GM12878 (cell line): Measurements from ENCODE around the gene SQSTM1. TPM values are rescaled to one million over a fixed set of nuclear protein-coding genes. Genes with fewer than 3 reads are reported as not detected.

ENCODE experiments used
- ATAC-seq: fragments of 200-7000 bp; cut with Tn5 transposase; 3 replicates; pipeline ENCODE4 v1.9.1; 2020; ENCODE audit warnings: mild to moderate bottlenecking, moderate library complexity
- BruUV-seq: library from RNA; stranded (reverse); fragments of 400-500 nt; replicated peaks from 2 replicates; lab custom pipeline; 2021; lab: Mats Ljungman, UMichigan
- CTCF ChIA-PET: fragments of 300-600 bp; sonication (Branson Sonifier 250); formaldehyde crosslinking; extraction: SDS; loops from one replicate; lab custom pipeline; 2021; ENCODE audit warnings: inconsistent platforms; lab: Yijun Ruan, JAX
- POLR2A ChIA-PET: fragments of 350-600 bp; formaldehyde crosslinking; extraction: SDS; loops from one replicate; lab custom pipeline; 2021; ENCODE audit warnings: inconsistent platforms; lab: Charles Lee
- RAD21 ChIA-PET: fragments of 300-600 bp; sonication (Branson Sonifier 250); formaldehyde crosslinking; loops from one replicate; lab custom pipeline; 2023; ENCODE audit warnings: antibody characterized with exemption; ENCODE audit not compliant: unreplicated experiment; lab: Charles Lee
- SMC1A ChIA-PET: fragments of 300-600 bp; sonication (Branson Sonifier 250); formaldehyde crosslinking; loops from one replicate; lab custom pipeline; 2023; ENCODE audit not compliant: unreplicated experiment, uncharacterized antibody; lab: Charles Lee
- DNase-seq: peaks from one replicate; pipeline ENCODE4 v3.0.0-alpha.2; 2011; ENCODE audit warnings: low read depth, low spot score
- FAIRE-seq: peaks from 3 replicates; lab custom pipeline; 2011; peaks lifted over from hg19 to GRCh38; lab: Jason Lieb, UNC
- H2AFZ ChIP-seq: 2 replicates; pipeline ENCODE4 v1.6.0; 2011; ENCODE audit warnings: low read depth, low read length, control low read depth; ENCODE audit not compliant: control insufficient read depth
- H3K27ac ChIP-seq: 2 replicates; pipeline ENCODE4 v1.5.1; 2011; ENCODE audit warnings: control low read depth; ENCODE audit not compliant: control insufficient read depth, insufficient read depth
- H3K27me3 ChIP-seq, 2 experiments: replicated peaks in 1 of 2; 2 replicates each; pipeline versions ENCODE4 v1.6.0 to v1.6.1; 2011; ENCODE audit warnings: low read length in 1 of 2; ENCODE audit not compliant: control insufficient read depth in 2 of 2, insufficient read depth in 2 of 2
- H3K36me3 ChIP-seq, 2 experiments: 2 replicates each; pipeline ENCODE4 v1.5.1; 2011; ENCODE audit warnings: low read length in 1 of 2; ENCODE audit not compliant: control insufficient read depth in 2 of 2, insufficient read depth in 2 of 2
- H3K4me1 ChIP-seq: 2 replicates; pipeline ENCODE4 v1.6.1; 2011; ENCODE audit warnings: mild to moderate bottlenecking, low read length, moderate library complexity, mixed read lengths; ENCODE audit not compliant: control insufficient read depth, insufficient read depth
- H3K4me2 ChIP-seq: 2 replicates; pipeline ENCODE4 v1.6.0; 2011; ENCODE audit warnings: control low read depth; ENCODE audit not compliant: control insufficient read depth, insufficient read depth
- H3K4me3 ChIP-seq: fragments of 200-600 bp; sonication (generic); 2 replicates; pipeline ENCODE4 v1.5.1; 2016
- H3K79me2 ChIP-seq: 2 replicates; pipeline ENCODE4 v1.6.0; 2011; ENCODE audit warnings: low read length; ENCODE audit not compliant: control insufficient read depth, insufficient read depth
- H3K9ac ChIP-seq: 2 replicates; pipeline ENCODE4 v1.8.0; 2011; ENCODE audit warnings: low read length, control low read depth, mixed read lengths; ENCODE audit not compliant: control insufficient read depth, insufficient read depth
- H3K9me3 ChIP-seq: replicated peaks from 3 replicates; pipeline ENCODE4 v1.5.1; 2011; ENCODE audit warnings: mild to moderate bottlenecking, low read length; ENCODE audit not compliant: control insufficient read depth, insufficient read depth
- H4K20me1 ChIP-seq: 2 replicates; pipeline ENCODE4 v1.6.0; 2011; ENCODE audit not compliant: control insufficient read depth, insufficient read depth
- FOXM1 ChIP-seq: IDR thresholded peaks from 2 replicates; pipeline ENCODE4 v1.6.1; 2012; ENCODE audit warnings: low read depth, mild to moderate bottlenecking, inconsistent platforms, low read length, moderate library complexity
- HSF1 ChIP-seq: fragments of 150-350 bp; IDR thresholded peaks from 2 replicates; pipeline ENCODE4 v1.6.1; 2014; ENCODE audit warnings: mild to moderate bottlenecking, low read depth, low read length
- MXI1 ChIP-seq: fragments of 150-350 bp; IDR thresholded peaks from 2 replicates; pipeline ENCODE4 v1.6.1; 2011; ENCODE audit warnings: low read depth, mild to moderate bottlenecking, inconsistent platforms, low read length, improper control_type of control experiment
- PKNOX1 ChIP-seq: fragments of 450-650 bp; IDR thresholded peaks from 2 replicates; pipeline ENCODE4 v1.6.1; 2016; ENCODE audit warnings: mild to moderate bottlenecking
- SP1 ChIP-seq: IDR thresholded peaks from one replicate; pipeline ENCODE4 v1.6.1; 2011; ENCODE audit warnings: low read depth, low read length
- WGBS: methylation state at CpG from one replicate; pipeline ENCODE4 v1.1.6; 2016; ENCODE audit warnings: low lambda C conversion rate; ENCODE audit not compliant: insufficient replicate concordance, insufficient coverage; ENCODE audit errors: missing lambda C conversion rate; 5-methylcytosine and 5-hydroxymethylcytosine counted together
- in situ Hi-C: fragments of 300-500 bp; cut with MboI; formaldehyde crosslinking; loops from 9 replicates; pipeline ENCODE4 v1.14.3; 2018; ENCODE audit warnings: mixed read lengths
- intact Hi-C: fragments of 100-400 bp; cut with micrococcal nuclease; formaldehyde crosslinking; loops from one replicate; pipeline ENCODE4 v1.14.2; 2022; ENCODE audit not compliant: unreplicated experiment
- polyA plus RNA-seq, 11 experiments: library from polyadenylated mRNA; depleted of rRNA in 4 of 11; unstranded in 6 of 11; stranded (reverse) in 5 of 11; fragments of >200 nt; fragmentation: Nextera tagmentation in 4 of 11; fragmentation: Illumina TruSeq in 1 of 11; extraction: Ambion mirVana in 4 of 11; extraction: Trizol in 1 of 11; gene quantifications; 1 replicate in 1 of 11; 2 replicates in 10 of 11; pipeline versions ENCODE4 v1.2.1 to v1.2.3, GENCODE V29; 2011 to 2016; ENCODE audit warnings: inconsistent platforms in 2 of 11, missing spikeins in 2 of 11, low read depth in 1 of 11
- total RNA-seq, 4 experiments: library from RNA; depleted of rRNA in 3 of 4; stranded (reverse); fragments of >200 nt in 3 of 4; fragmentation: Illumina TruSeq in 1 of 4; extraction: Trizol in 1 of 4; gene quantifications; 2 replicates each; pipeline versions ENCODE4 v1.2.1 to v1.2.3, GENCODE V29; 2013 to 2021
- TF ChIP-seq, protein P1 (sequence below): fragments of 450-650 bp; IDR thresholded peaks from 2 replicates; pipeline ENCODE4 v1.6.1; 2017; ENCODE audit warnings: mild to moderate bottlenecking, moderate library complexity

Gene SQSTM1
- total and polyA plus RNA-seq, 10 of the 15 experiments (the other 5 are each of a cell fraction or from before 2014, with no cell fraction given), result 6.3 to 138 (median 62.1) TPM

DNA sequence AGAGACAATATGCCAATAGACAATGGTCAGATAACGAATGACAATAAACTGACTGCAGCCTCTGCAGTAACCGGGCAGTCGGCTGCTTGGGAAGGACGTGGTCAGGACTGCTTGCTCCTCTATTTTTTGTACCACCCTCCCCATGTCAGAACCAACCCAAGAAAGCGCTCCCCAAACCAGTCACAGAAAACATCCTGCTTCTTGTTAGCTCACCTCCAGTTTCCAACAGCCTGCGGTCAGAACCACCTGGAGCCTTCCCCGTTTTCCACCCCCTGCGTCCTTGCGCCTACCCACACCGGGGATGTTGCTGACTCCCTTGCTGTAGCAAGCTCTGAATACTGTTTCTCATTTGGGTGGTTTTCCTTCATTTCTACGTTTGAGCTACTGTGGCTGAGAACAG lies 39.6 kb downstream of the SQSTM1 start:
- FAIRE-seq (no peak), ATAC-seq (no peak), DNase-seq (no peak)
- H3K9ac ChIP-seq, result no peak overlapping the region
- no peak overlapping the region for H3K4me3 ChIP-seq
- peaks cover 1 to 13% of the 10 kb centered on the region in 2 experiments; a peak in 3 of 4 replicates for H3K36me3 ChIP-seq
- peaks cover 7% of the 10 kb centered on the region for H3K79me2 ChIP-seq
- intact Hi-C loops (no loop called here), in situ Hi-C loops (no loop called here)
- BruUV-seq, result no TSS peak
- ChIA-PET RAD21 (no interaction called here), SMC1A (interaction anchor here (2.1 kb wide), 1 partner anchor 58 kb away, joined by 7 read pairs; no protein-coding TSS in a partner anchor), POLR2A (interaction anchor here (0.6 kb wide), 1 partner anchor 435 kb away, joined by 3 read pairs; no protein-coding TSS in a partner anchor), CTCF (interaction anchor here (0.8 to 1.5 kb wide), 3 partner anchors 38 to 65 kb away, joined by 3 to 4 read pairs (median 4); no protein-coding TSS in a partner anchor)
- 86% methylated on average over 11 of the region's 11 CpGs for WGBS
- peaks cover 4% of the 10 kb centered on the region; the same call in 1 of the 2 replicates for H3K4me1 ChIP-seq
- H3K4me2 ChIP-seq, result no peak overlapping the region
- H4K20me1 ChIP-seq, result no peaks in the 10 kb centered on the region
- no peaks in the 10 kb centered on the region; the same call in 1 of the 3 replicates for H3K9me3 ChIP-seq
- TF ChIP-seq, protein P1, sequence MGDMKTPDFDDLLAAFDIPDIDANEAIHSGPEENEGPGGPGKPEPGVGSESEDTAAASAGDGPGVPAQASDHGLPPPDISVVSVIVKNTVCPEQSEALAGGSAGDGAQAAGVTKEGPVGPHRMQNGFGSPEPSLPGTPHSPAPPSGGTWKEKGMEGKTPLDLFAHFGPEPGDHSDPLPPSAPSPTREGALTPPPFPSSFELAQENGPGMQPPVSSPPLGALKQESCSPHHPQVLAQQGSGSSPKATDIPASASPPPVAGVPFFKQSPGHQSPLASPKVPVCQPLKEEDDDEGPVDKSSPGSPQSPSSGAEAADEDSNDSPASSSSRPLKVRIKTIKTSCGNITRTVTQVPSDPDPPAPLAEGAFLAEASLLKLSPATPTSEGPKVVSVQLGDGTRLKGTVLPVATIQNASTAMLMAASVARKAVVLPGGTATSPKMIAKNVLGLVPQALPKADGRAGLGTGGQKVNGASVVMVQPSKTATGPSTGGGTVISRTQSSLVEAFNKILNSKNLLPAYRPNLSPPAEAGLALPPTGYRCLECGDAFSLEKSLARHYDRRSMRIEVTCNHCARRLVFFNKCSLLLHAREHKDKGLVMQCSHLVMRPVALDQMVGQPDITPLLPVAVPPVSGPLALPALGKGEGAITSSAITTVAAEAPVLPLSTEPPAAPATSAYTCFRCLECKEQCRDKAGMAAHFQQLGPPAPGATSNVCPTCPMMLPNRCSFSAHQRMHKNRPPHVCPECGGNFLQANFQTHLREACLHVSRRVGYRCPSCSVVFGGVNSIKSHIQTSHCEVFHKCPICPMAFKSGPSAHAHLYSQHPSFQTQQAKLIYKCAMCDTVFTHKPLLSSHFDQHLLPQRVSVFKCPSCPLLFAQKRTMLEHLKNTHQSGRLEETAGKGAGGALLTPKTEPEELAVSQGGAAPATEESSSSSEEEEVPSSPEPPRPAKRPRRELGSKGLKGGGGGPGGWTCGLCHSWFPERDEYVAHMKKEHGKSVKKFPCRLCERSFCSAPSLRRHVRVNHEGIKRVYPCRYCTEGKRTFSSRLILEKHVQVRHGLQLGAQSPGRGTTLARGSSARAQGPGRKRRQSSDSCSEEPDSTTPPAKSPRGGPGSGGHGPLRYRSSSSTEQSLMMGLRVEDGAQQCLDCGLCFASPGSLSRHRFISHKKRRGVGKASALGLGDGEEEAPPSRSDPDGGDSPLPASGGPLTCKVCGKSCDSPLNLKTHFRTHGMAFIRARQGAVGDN, result no peak
- no peak for TF ChIP-seq FOXM1
- no peak for TF ChIP-seq MXI1
- no peak for TF ChIP-seq HSF1
- no peak for TF ChIP-seq SP1
- no peak for TF ChIP-seq PKNOX1
- TF ChIP-seq, all 136 proteins: peak for 0
- Histone ChIP-seq H3K27ac (no peak overlapping the region), H3K27me3 (no peaks in the 10 kb centered on the region), H2AFZ (no peak overlapping the region)
